Prostate gland (tissue), 2 donors: ENCODE results near the gene LDHD. TPM values are rescaled to one million over a fixed set of nuclear protein-coding genes. Genes with fewer than 3 reads are reported as not detected.

ENCODE experiments used
- DNase-seq: peaks from one replicate; pipeline ENCODE4 v3.0.0-alpha.2; 2019; ENCODE audit warnings: low spot score
- H3K27ac ChIP-seq, 2 donors: fragments of 200-600 bp; sonication (generic); 2 replicates each; pipeline ENCODE4 v1.5.1; 2017 to 2019
- H3K27me3 ChIP-seq: fragments of 200-600 bp; sonication (generic); replicated peaks from 2 replicates; pipeline ENCODE4 v1.5.1; 2019; ENCODE audit not compliant: insufficient read depth
- H3K36me3 ChIP-seq, 2 donors: fragments of 200-600 bp; sonication (generic); 1 replicate in 1 of 2; 2 replicates in 1 of 2; pipeline versions ENCODE4 v1.5.1 to v1.8.1; 2017 to 2019
- H3K4me1 ChIP-seq: fragments of 200-600 bp; sonication (generic); replicated peaks from 2 replicates; pipeline ENCODE4 v1.5.1; 2019
- H3K4me3 ChIP-seq, 2 donors: fragments of 200-600 bp; sonication (generic); 2 replicates each; pipeline ENCODE4 v1.5.1; 2017 to 2019
- H3K9me3 ChIP-seq: fragments of 200-600 bp; sonication (generic); 2 replicates; pipeline ENCODE4 v1.5.1; 2017
- CTCF ChIP-seq, 4 experiments: fragments of 200-600 bp in 2 of 4; fragments of 450-650 bp in 2 of 4; sonication (generic) in 2 of 4; IDR thresholded peaks; 1 replicate in 3 of 4; 2 replicates in 1 of 4; pipeline ENCODE4 v1.5.1; 2016 to 2019; ENCODE audit warnings: antibody characterized with exemption in 4 of 4, mild to moderate bottlenecking in 2 of 4, moderate library complexity in 2 of 4
- POLR2A ChIP-seq: fragments of 450-650 bp; IDR thresholded peaks from one replicate; pipeline ENCODE4 v1.6.1; 2016; ENCODE audit warnings: antibody characterized with exemption, mild to moderate bottlenecking
- POLR2AphosphoS5 ChIP-seq: sonication (generic); formaldehyde crosslinking; IDR thresholded peaks from one replicate; pipeline ENCODE4 v1.6.1; 2017; ENCODE audit warnings: antibody characterized with exemption
- WGBS: methylation state at CpG from one replicate; pipeline ENCODE4 v1.1.5; 2018; 5-methylcytosine and 5-hydroxymethylcytosine counted together
- intact Hi-C: fragments of 100-400 bp; cut with DNase I; formaldehyde crosslinking; loops from one replicate; pipeline ENCODE4 v1.14.2; 2022
- total RNA-seq, 2 donors: library from RNA; depleted of rRNA; stranded (reverse); fragments of >200 nt; gene quantifications; one replicate each; pipeline ENCODE4 v1.1.0, GENCODE V29; 2016

The LDHD gene
- total RNA-seq, 2 donors from 2014 or later = 26.6 to 55.3 TPM

GRCh38 chr16:75085556-75085955 lies 31.0 kb downstream of the LDHD start:
- Histone ChIP-seq H3K27me3 (no peaks in the 10 kb centered on the region), H3K4me3 (no peak overlapping the region), H3K4me1 (peaks cover 5% of the 10 kb centered on the region), H3K9me3 (no peaks in the 10 kb centered on the region), H3K36me3 (no peaks in the 10 kb centered on the region), H3K27ac (no peak overlapping the region)
- DNase-seq = no peak
- TF ChIP-seq POLR2A = no peak
- TF ChIP-seq CTCF (IDR thresholded peaks at IDR 0.05) = no peak
- no peak for TF ChIP-seq POLR2AphosphoS5
- intact Hi-C loops = no loop called here
- WGBS = 30% methylated on average over 4 of the region's 4 CpGs

DNA sequence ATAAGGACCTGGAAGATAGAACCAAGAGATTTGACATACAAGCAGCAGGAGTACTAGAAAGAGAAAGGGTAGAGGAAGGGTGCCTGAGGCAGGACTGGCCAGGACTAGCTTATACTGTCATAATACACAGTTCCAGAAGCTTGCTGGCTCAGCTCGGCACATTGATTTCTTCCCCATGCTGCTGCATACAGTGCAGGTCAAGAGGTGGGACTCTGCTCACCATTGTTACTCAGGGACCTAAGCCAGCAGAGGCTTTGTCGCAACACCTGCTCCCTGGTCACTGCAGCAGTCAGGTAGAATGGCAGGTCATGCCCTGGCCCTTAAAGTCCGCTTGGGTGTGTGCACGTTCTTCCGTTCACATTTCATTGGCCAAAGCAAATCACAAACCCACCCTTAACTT lies 32.8 kb downstream of the LDHD start:
- Histone ChIP-seq H3K9me3 (no peaks in the 10 kb centered on the region), H3K27ac (no peak overlapping the region), H3K36me3 (no peaks in the 10 kb centered on the region), H3K4me1 (peaks cover 5% of the 10 kb centered on the region), H3K4me3 (no peak overlapping the region), H3K27me3 (no peaks in the 10 kb centered on the region)
- DNase-seq = no peak
- no peak for TF ChIP-seq CTCF (IDR thresholded peaks at IDR 0.05)
- TF ChIP-seq POLR2AphosphoS5 = no peak
- TF ChIP-seq POLR2A = no peak
- intact Hi-C loops = no loop called here
- WGBS = 89% methylated on average over 5 of the region's 5 CpGs

- Histone ChIP-seq H3K4me3 (no peak overlapping the region), H3K9me3 (no peaks in the 10 kb centered on the region), H3K36me3 (no peaks in the 10 kb centered on the region), H3K27me3 (no peaks in the 10 kb centered on the region), H3K4me1 (no peaks in the 10 kb centered on the region), H3K27ac (no peak overlapping the region)
- intact Hi-C loops = no loop called here
- WGBS = 44% methylated on average over 6 of the region's 6 CpGs
- no peak for TF ChIP-seq POLR2A
- no peak for TF ChIP-seq POLR2AphosphoS5
- TF ChIP-seq CTCF (IDR thresholded peaks at IDR 0.05) = no peak
- no peak for DNase-seq
Measured at GRCh38 chr16:75081179-75081859, 35.3 kb downstream of the LDHD start.

GRCh38 chr16:75080205-75081029 lies 36.2 kb downstream of the LDHD start:
- H3K4me3 ChIP-seq = no peak overlapping the region
- WGBS = 93% methylated on average over 8 of the region's 8 CpGs
- DNase-seq = no peak
- no peak for TF ChIP-seq POLR2A
- no peak for TF ChIP-seq CTCF (IDR thresholded peaks at IDR 0.05)
- no peak for TF ChIP-seq POLR2AphosphoS5
- H3K27ac ChIP-seq = no peak overlapping the region
- no peaks in the 10 kb centered on the region for H3K9me3 ChIP-seq
- no peaks in the 10 kb centered on the region for H3K4me1 ChIP-seq
- intact Hi-C loops = no loop called here
- no peaks in the 10 kb centered on the region for H3K36me3 ChIP-seq
- no peaks in the 10 kb centered on the region for H3K27me3 ChIP-seq
